ENCODE results near the gene CCL5.

GRCh38 chr17:35844547-35844946 is 35.6 kb downstream of the CCL5 start:
- TF ChIP-seq CTCF (IDR thresholded peaks at IDR 0.05 in 2 of 3, conservative IDR thresholded peaks at IDR 0.05 in 1 of 3; ENCODE audit: control insufficient read depth in 2 of 3, extremely low read depth in 1 of 3, insufficient read depth in 1 of 3, low read depth in 3 of 3, low read length in 3 of 3) (no peak), EP300 (IDR thresholded peaks at IDR 0.05; ENCODE audit: borderline replicate concordance in 1 of 2, control insufficient read depth in 1 of 2, low read depth in 2 of 2, low read length in 2 of 2) (no peak), SIN3A (IDR thresholded peaks at IDR 0.05; ENCODE audit: low read depth, low read length) (no peak), CBX3 (IDR thresholded peaks at IDR 0.05; ENCODE audit: borderline replicate concordance, low read depth) (no peak)

Measured in GM12878 (cell line).